Breast epithelium (tissue), 4 donors: ENCODE results near the gene PPID. TPM values are rescaled to one million over a fixed set of nuclear protein-coding genes. Genes with fewer than 3 reads are reported as not detected.
"Not testable (repeated sequence)": the region's sequence is repeated elsewhere in the genome, so short reads cannot be mapped to it uniquely, and the experiment has no call there.

Source experiments
- DNase-seq, 2 donors: peaks; one replicate each; pipeline ENCODE4 v3.0.0-alpha.2; 2019; ENCODE audit warnings: low spot score in 2 of 2
- H3K27ac ChIP-seq, 2 donors: fragments of 200-600 bp; sonication (generic) in 1 of 2; one replicate each; pipeline ENCODE4 v1.5.1; 2016 to 2019; ENCODE audit warnings: mild to moderate bottlenecking in 1 of 2
- H3K27me3 ChIP-seq, 2 donors: fragments of 200-600 bp; sonication (generic) in 1 of 2; one replicate each; pipeline versions ENCODE4 v1.5.1 to v1.6.0; 2017 to 2019; ENCODE audit warnings: control low read depth in 1 of 2, mild to moderate bottlenecking in 1 of 2
- H3K36me3 ChIP-seq: fragments of 200-600 bp; one replicate; pipeline ENCODE4 v1.5.1; 2019
- H3K4me1 ChIP-seq, 2 donors: fragments of 200-600 bp; sonication (generic); one replicate each; pipeline ENCODE4 v1.5.1; 2016 to 2019; ENCODE audit warnings: control low read depth in 1 of 2
- H3K4me3 ChIP-seq, 3 donors: fragments of 200-600 bp; sonication (generic); 1 replicate in 2 of 3; 2 replicates in 1 of 3; pipeline ENCODE4 v1.5.1; 2016 to 2019; ENCODE audit warnings: mild to moderate bottlenecking in 3 of 3, moderate library complexity in 2 of 3
- H3K9me3 ChIP-seq, 2 donors: fragments of 200-600 bp; sonication (generic) in 1 of 2; one replicate each; pipeline ENCODE4 v1.5.1; 2016 to 2019; ENCODE audit warnings: control low read depth in 1 of 2
- CTCF ChIP-seq, 3 donors: fragments of 450-650 bp; IDR thresholded peaks; one replicate each; pipeline ENCODE4 v1.5.1; 2016 to 2017; ENCODE audit warnings: antibody characterized with exemption in 3 of 3, mild to moderate bottlenecking in 3 of 3, moderate library complexity in 3 of 3
- POLR2A ChIP-seq: fragments of 450-650 bp; IDR thresholded peaks from one replicate; pipeline ENCODE4 v1.6.1; 2016; ENCODE audit warnings: antibody characterized with exemption, mild to moderate bottlenecking, moderate library complexity
- POLR2AphosphoS5 ChIP-seq, 3 donors: sonication (generic); formaldehyde crosslinking; IDR thresholded peaks; one replicate each; pipeline ENCODE4 v1.6.1; 2017; ENCODE audit warnings: antibody characterized with exemption in 3 of 3
- intact Hi-C: fragments of 100-400 bp; cut with DNase I; formaldehyde crosslinking; loops from one replicate; pipeline ENCODE4 v1.15.1; 2023; ENCODE audit warnings: low total_unique reads
- total RNA-seq, 3 donors: library from RNA; depleted of rRNA; stranded (reverse); fragments of >200 nt; gene quantifications; one replicate each; pipeline ENCODE4 v1.1.0, GENCODE V29; 2016

Gene PPID
- total RNA-seq, 3 donors from 2014 or later = 17.6 to 29.9 (median 20.0) TPM

DNA sequence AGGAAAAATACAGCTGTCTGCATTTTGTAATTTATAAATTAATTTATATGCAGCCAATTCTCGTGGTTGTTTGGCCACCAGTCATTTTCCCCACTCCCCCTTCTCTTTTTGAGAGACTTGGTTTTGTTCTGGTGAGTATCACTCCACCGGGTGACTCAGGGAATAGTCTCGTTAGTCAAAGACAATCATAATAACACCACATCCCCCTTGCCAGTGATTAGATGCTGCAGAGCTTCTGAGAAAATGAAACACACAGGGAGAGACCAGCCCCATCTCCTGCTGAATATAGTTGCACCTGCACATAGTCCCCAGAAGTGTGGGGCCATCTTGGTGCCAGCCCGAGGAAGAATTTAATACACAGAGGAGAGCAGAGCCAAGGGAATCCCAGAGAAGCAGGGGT lies 37.7 kb upstream of the PPID start:
- DNase-seq = no peak
- no peaks in the 10 kb centered on the region for H3K36me3 ChIP-seq

GRCh38 chr4:158759539-158759938 lies 36.3 kb upstream of the PPID start:
- intact Hi-C loops, DNase-seq, H3K4me1 ChIP-seq, H3K36me3 ChIP-seq, H3K9me3 ChIP-seq, H3K27ac ChIP-seq, H3K4me3 ChIP-seq, H3K27me3 ChIP-seq: not testable (repeated sequence)

More for the DNA sequence above, 37.7 kb upstream of the PPID start:
- H3K9me3 ChIP-seq = no peaks in the 10 kb centered on the region
- H3K4me1 ChIP-seq = no peaks in the 10 kb centered on the region
- intact Hi-C loops = no loop called here
- TF ChIP-seq POLR2AphosphoS5 (IDR thresholded peaks at IDR 0.05) (no peak), CTCF (IDR thresholded peaks at IDR 0.05) (no peak), POLR2A (no peak)
- H3K27ac ChIP-seq = no peak overlapping the region
- no peak overlapping the region for H3K4me3 ChIP-seq
- no peaks in the 10 kb centered on the region for H3K27me3 ChIP-seq

DNA sequence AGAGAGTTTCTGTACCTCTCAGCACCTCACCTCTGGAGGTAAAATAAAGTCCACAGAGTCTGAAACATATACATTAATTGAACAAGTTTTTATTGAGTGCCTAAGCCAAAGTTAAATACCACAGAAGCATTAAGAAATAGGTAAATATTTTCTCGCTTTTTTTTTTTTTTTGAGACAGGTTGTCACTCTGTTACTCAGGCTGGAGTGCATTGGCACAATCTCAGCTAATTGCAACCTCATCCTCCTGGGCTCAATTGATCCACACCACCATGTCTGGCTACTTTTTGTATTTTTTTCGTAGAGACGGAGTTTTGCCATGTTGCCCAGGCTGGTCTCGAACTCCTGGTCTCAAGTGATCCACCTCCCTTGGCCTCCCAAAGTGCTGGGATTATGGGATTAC lies 35.5 kb upstream of the PPID start:
- no peak overlapping the region for H3K4me3 ChIP-seq
- no peak for TF ChIP-seq CTCF (IDR thresholded peaks at IDR 0.05)
- no peak for TF ChIP-seq POLR2AphosphoS5 (IDR thresholded peaks at IDR 0.05)
- TF ChIP-seq POLR2A = no peak
- no peak for DNase-seq
- no peaks in the 10 kb centered on the region for H3K9me3 ChIP-seq
- H3K36me3 ChIP-seq = no peaks in the 10 kb centered on the region
- H3K27me3 ChIP-seq = no peaks in the 10 kb centered on the region
- H3K27ac ChIP-seq = no peak overlapping the region
- no peaks in the 10 kb centered on the region for H3K4me1 ChIP-seq
- intact Hi-C loops = no loop called here

DNA sequence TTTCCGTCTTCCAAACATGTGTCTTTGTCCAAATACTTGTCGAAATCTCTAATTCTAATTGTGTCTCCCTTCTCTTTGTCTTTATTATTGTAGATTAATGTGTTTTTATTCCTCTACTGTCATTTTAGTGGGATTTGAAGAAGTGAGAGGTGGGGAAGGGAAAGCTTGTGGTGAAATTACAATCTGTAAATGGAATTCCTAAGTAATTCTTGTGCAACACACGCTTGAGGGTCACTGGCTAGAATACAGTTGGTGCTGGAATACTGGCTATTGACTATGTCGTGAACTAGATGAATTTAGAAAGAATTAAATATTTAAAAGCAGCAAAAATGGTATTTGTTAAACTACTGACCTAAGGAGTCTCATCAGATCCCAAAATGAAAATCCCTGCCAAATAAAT lies 34.9 kb upstream of the PPID start:
- Histone ChIP-seq H3K4me3 (no peak overlapping the region), H3K4me1 (no peaks in the 10 kb centered on the region), H3K27ac (no peak overlapping the region), H3K27me3 (no peaks in the 10 kb centered on the region), H3K36me3 (no peaks in the 10 kb centered on the region), H3K9me3 (no peaks in the 10 kb centered on the region)
- DNase-seq = no peak
- intact Hi-C loops = no loop called here
- TF ChIP-seq POLR2A (no peak), CTCF (IDR thresholded peaks at IDR 0.05) (no peak), POLR2AphosphoS5 (IDR thresholded peaks at IDR 0.05) (no peak)

DNA sequence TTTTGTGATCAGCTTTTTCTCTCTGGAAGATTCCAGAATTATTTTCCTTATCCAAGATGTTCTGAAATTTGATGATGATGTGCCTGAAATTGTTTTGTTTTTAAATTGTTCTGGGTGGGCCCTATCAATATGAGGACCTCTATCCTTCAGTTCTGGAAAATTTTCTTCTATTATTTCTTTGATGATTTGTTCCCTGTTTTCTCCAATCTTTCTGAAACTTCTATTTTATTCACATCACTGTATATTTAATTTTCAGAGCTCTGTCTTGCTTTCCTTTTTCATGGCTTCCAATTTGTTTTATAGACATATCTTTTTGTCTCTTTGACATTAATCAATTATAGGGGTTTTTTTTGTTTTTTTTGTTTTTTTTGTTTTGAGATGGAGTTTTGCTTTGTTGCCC lies 33.4 kb upstream of the PPID start:
- H3K9me3 ChIP-seq = no peaks in the 10 kb centered on the region
- H3K27ac ChIP-seq = no peak overlapping the region
- intact Hi-C loops = no loop called here
- TF ChIP-seq POLR2AphosphoS5 (IDR thresholded peaks at IDR 0.05) (no peak), CTCF (IDR thresholded peaks at IDR 0.05) (no peak), POLR2A (no peak)
- no peak overlapping the region for H3K4me3 ChIP-seq
- no peaks in the 10 kb centered on the region for H3K36me3 ChIP-seq
- no peak for DNase-seq
- H3K27me3 ChIP-seq = no peaks in the 10 kb centered on the region
- no peaks in the 10 kb centered on the region for H3K4me1 ChIP-seq

DNA sequence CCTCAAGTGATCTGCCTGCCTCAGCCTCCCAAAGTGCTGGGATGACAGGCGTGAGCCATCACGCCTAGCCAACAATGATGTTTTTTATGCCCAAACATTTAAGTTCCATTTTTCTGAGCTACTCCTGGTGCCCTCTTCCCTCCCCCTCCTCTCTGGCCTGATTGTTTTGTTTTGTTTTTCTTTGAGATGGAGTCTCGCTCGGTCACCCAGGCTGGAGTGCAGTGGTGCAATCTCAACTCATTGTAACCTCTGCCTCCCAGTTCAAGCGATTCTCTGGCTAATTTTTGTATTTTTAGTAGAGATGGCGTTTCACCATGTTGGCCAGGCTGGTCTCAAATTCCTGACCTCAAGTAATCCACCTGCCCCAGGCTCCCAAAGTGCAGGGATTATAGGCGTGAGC lies 32.6 kb upstream of the PPID start:
- H3K4me3 ChIP-seq, H3K9me3 ChIP-seq, DNase-seq, H3K27ac ChIP-seq, H3K27me3 ChIP-seq, H3K36me3 ChIP-seq, H3K4me1 ChIP-seq, intact Hi-C loops: not testable (repeated sequence)
